NT2/D1 (cell line): ENCODE data around the gene GABRE.

Source experiments
- DNase-seq: peaks from one replicate; pipeline ENCODE4 v3.0.0-alpha.2; 2011; ENCODE audit warnings: low read depth, low spot score
- H3K27me3 ChIP-seq: 2 replicates; pipeline ENCODE4 v1.6.0; 2011; ENCODE audit warnings: mild to moderate bottlenecking; ENCODE audit not compliant: insufficient read length, insufficient read depth
- H3K36me3 ChIP-seq: 2 replicates; pipeline ENCODE4 v1.6.1; 2011; ENCODE audit warnings: mild to moderate bottlenecking, low read length, mixed read lengths; ENCODE audit not compliant: insufficient read depth, insufficient read length
- H3K4me1 ChIP-seq: 2 replicates; pipeline ENCODE4 v1.5.1; 2011; ENCODE audit not compliant: insufficient read depth, insufficient read length
- H3K4me3 ChIP-seq: 2 replicates; pipeline ENCODE4 v1.5.1; 2011; ENCODE audit warnings: low read depth; ENCODE audit not compliant: insufficient read length
- H3K9ac ChIP-seq: 2 replicates; pipeline ENCODE4 v1.6.0; 2011; ENCODE audit warnings: low read depth; ENCODE audit not compliant: insufficient read length
- H3K9me3 ChIP-seq: 2 replicates; pipeline ENCODE4 v1.5.1; 2011; ENCODE audit warnings: mild to moderate bottlenecking, low read length; ENCODE audit not compliant: insufficient read depth
- SUZ12 ChIP-seq: IDR thresholded peaks from 2 replicates; pipeline ENCODE4 v1.6.1; 2011; ENCODE audit not compliant: insufficient read length, insufficient read depth; ENCODE audit errors: extremely low read depth
- YY1 ChIP-seq: IDR thresholded peaks from 2 replicates; pipeline ENCODE4 v1.6.1; 2011; ENCODE audit not compliant: insufficient read length, insufficient read depth
- ZNF274 ChIP-seq: IDR thresholded peaks from 2 replicates; pipeline ENCODE4 v1.6.1; 2011; ENCODE audit warnings: mild to moderate bottlenecking, low read depth, low read length

Gene GABRE

GRCh38 chrX:151977009-151977408, 2.5 kb upstream of the GABRE start:
- Histone ChIP-seq H3K27me3 (no peaks in the 10 kb centered on the region), H3K36me3 (no peaks in the 10 kb centered on the region), H3K4me1 (no peaks in the 10 kb centered on the region), H3K4me3 (no peak overlapping the region), H3K9me3 (no peaks in the 10 kb centered on the region), H3K9ac (no peak overlapping the region)
- DNase-seq, result no peak
- no peak for TF ChIP-seq SUZ12
- TF ChIP-seq ZNF274, result no peak
- TF ChIP-seq YY1, result no peak

GRCh38 chrX:151975736-151976275, 1.3 kb upstream of the GABRE start:
- DNase-seq, result no peak
- no peaks in the 10 kb centered on the region for H3K36me3 ChIP-seq
- H3K4me3 ChIP-seq, result no peak overlapping the region
- H3K27me3 ChIP-seq, result no peaks in the 10 kb centered on the region
- H3K9me3 ChIP-seq, result no peaks in the 10 kb centered on the region
- no peaks in the 10 kb centered on the region for H3K4me1 ChIP-seq
- H3K9ac ChIP-seq, result no peak overlapping the region
- TF ChIP-seq SUZ12 (no peak), ZNF274 (no peak), YY1 (no peak)

GRCh38 chrX:151975228-151975593, 735 bp upstream of the GABRE start:
- no peak for TF ChIP-seq YY1
- no peak for TF ChIP-seq ZNF274
- no peak for TF ChIP-seq SUZ12
- H3K9me3 ChIP-seq, result no peaks in the 10 kb centered on the region
- DNase-seq, result no peak
- no peaks in the 10 kb centered on the region for H3K36me3 ChIP-seq
- no peaks in the 10 kb centered on the region for H3K27me3 ChIP-seq
- H3K4me3 ChIP-seq, result no peak overlapping the region
- H3K4me1 ChIP-seq, result no peaks in the 10 kb centered on the region
- H3K9ac ChIP-seq, result no peak overlapping the region

GRCh38 chrX:151973851-151974335, 583 bp downstream of the GABRE start:
- Histone ChIP-seq H3K4me3 (peak overlapping the region; percentile 30), H3K4me1 (no peaks in the 10 kb centered on the region), H3K36me3 (peaks cover 10% of the 10 kb centered on the region), H3K27me3 (no peaks in the 10 kb centered on the region), H3K9me3 (no peaks in the 10 kb centered on the region), H3K9ac (peak overlapping the region; percentile 32)
- TF ChIP-seq ZNF274 (no peak), YY1 (no peak), SUZ12 (no peak)
- DNase-seq, result no peak

GRCh38 chrX:151973060-151973661, 1.3 kb downstream of the GABRE start:
- Histone ChIP-seq H3K9me3 (no peaks in the 10 kb centered on the region), H3K9ac (no peak overlapping the region), H3K27me3 (no peaks in the 10 kb centered on the region), H3K36me3 (peaks cover 16% of the 10 kb centered on the region), H3K4me1 (no peaks in the 10 kb centered on the region), H3K4me3 (peak overlapping the region; percentile 11)
- no peak for DNase-seq
- TF ChIP-seq YY1 (no peak), ZNF274 (no peak), SUZ12 (no peak)

- no peaks in the 10 kb centered on the region for H3K9me3 ChIP-seq
- no peaks in the 10 kb centered on the region for H3K27me3 ChIP-seq
- H3K4me1 ChIP-seq, result no peaks in the 10 kb centered on the region
- DNase-seq, result no peak
- peaks cover 16% of the 10 kb centered on the region for H3K36me3 ChIP-seq
- H3K9ac ChIP-seq, result no peak overlapping the region
- H3K4me3 ChIP-seq, result no peak overlapping the region
- TF ChIP-seq SUZ12, result no peak
- no peak for TF ChIP-seq ZNF274
- TF ChIP-seq YY1, result no peak
These were observed 3.8 kb downstream of the GABRE start for GRCh38 chrX:151970661-151971060.

- Histone ChIP-seq H3K9me3 (no peaks in the 10 kb centered on the region), H3K9ac (no peak overlapping the region), H3K27me3 (no peaks in the 10 kb centered on the region), H3K36me3 (peaks cover 16% of the 10 kb centered on the region), H3K4me1 (no peaks in the 10 kb centered on the region), H3K4me3 (no peak overlapping the region)
- TF ChIP-seq ZNF274, result no peak
- TF ChIP-seq SUZ12, result no peak
- no peak for TF ChIP-seq YY1
- DNase-seq, result no peak
These were observed 4.4 kb downstream of the GABRE start for GRCh38 chrX:151970027-151970426.

GRCh38 chrX:151966236-151966635, 8.2 kb downstream of the GABRE start:
- no peak for TF ChIP-seq SUZ12
- no peak for TF ChIP-seq YY1
- Histone ChIP-seq H3K9me3 (no peaks in the 10 kb centered on the region), H3K4me3 (no peak overlapping the region), H3K27me3 (no peaks in the 10 kb centered on the region), H3K9ac (no peak overlapping the region), H3K4me1 (no peaks in the 10 kb centered on the region), H3K36me3 (peaks cover 23% of the 10 kb centered on the region)
- DNase-seq, result no peak
